GM19372 (cell line): ENCODE results near the gene S100A7A.
"Not testable (repeated sequence)": the region's sequence is repeated elsewhere in the genome, so short reads cannot be mapped to it uniquely, and the experiment has no call there.

Source experiments
- ATAC-seq: cut with Tn5 transposase; IDR thresholded peaks from one replicate; pipeline ENCODE4 v1.9.1; 2021; ENCODE audit warnings: mild to moderate bottlenecking, low read depth, moderate library complexity; ENCODE audit not compliant: unreplicated experiment

The S100A7A gene

GRCh38 chr1:153419436-153419793, 3.1 kb downstream of the S100A7A start:
- ATAC-seq, result not testable (repeated sequence)

- ATAC-seq, result no peak
Measured at GRCh38 chr1:153420306-153420705, 4.0 kb downstream of the S100A7A start.

GRCh38 chr1:153422450-153423068, 6.2 kb downstream of the S100A7A start:
- no peak for ATAC-seq

GRCh38 chr1:153426809-153427208, 10.5 kb downstream of the S100A7A start:
- ATAC-seq, result no peak

- ATAC-seq, result no peak
Measured at GRCh38 chr1:153428073-153428638, 11.8 kb downstream of the S100A7A start.

- no peak for ATAC-seq
Measured at GRCh38 chr1:153428791-153429190, 12.5 kb downstream of the S100A7A start.

- ATAC-seq, result no peak
Measured at GRCh38 chr1:153429266-153430165, 13.2 kb downstream of the S100A7A start.

GRCh38 chr1:153430166-153430553, 13.8 kb downstream of the S100A7A start:
- ATAC-seq, result no peak

GRCh38 chr1:153430561-153430960, 14.2 kb downstream of the S100A7A start:
- ATAC-seq, result no peak

- no peak for ATAC-seq
Measured at GRCh38 chr1:153431002-153431401, 14.7 kb downstream of the S100A7A start.

GRCh38 chr1:153431427-153431826, 15.1 kb downstream of the S100A7A start:
- ATAC-seq, result no peak

GRCh38 chr1:153431928-153432327, 15.6 kb downstream of the S100A7A start:
- ATAC-seq, result no peak

- ATAC-seq, result no peak
Measured at GRCh38 chr1:153432874-153433681, 16.8 kb downstream of the S100A7A start.

GRCh38 chr1:153434746-153435455, 18.6 kb downstream of the S100A7A start:
- ATAC-seq, result no peak

- no peak for ATAC-seq
Measured at GRCh38 chr1:153437236-153437635, 20.9 kb downstream of the S100A7A start.

- no peak for ATAC-seq
Measured at GRCh38 chr1:153438599-153438998, 22.3 kb downstream of the S100A7A start.

- no peak for ATAC-seq
Measured at GRCh38 chr1:153439273-153439672, 23.0 kb downstream of the S100A7A start.

- ATAC-seq, result no peak
Measured at GRCh38 chr1:153441238-153441755, 25.0 kb downstream of the S100A7A start.

GRCh38 chr1:153443486-153443885, 27.2 kb downstream of the S100A7A start:
- ATAC-seq, result no peak

- ATAC-seq, result no peak
Measured at GRCh38 chr1:153444078-153444477, 27.8 kb downstream of the S100A7A start.
